ENCODE data around the gene DLL4. TPM values are rescaled to one million over a fixed set of nuclear protein-coding genes. Genes with fewer than 3 reads are reported as not detected.

The DLL4 gene
- total RNA-seq, 1 donor from 2014 or later: 0.50 TPM

DNA sequence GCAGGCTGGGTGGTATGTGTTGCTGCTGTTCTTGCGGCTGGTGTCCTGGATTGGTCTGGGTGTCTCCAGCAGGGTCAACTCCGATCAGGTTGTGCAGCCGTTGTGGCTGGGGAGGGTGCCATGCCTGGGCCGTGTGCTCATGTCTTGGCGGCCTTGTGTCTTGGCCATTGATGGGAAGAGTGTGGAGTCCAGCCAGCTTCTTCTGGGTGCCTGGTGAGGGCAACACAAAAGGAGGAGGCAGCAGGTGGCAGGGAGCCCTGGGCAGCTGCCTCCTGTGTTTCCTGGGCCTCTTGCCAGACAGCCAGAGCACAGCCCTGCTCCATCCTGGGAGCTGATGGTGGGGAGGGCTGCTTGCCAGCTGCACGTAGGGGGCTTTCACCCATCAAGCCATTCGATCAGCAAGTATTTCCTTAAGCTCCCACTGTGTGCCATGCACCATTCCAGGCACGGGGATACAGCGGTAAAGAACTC is 28.5 kb downstream of the DLL4 start:
- Histone ChIP-seq H3K27me3 (ENCODE audit: control insufficient read depth, insufficient read depth, low read length) (no peaks in the 10 kb centered on the region), H3K36me3 (ENCODE audit: control insufficient read depth, insufficient read depth, low read length) (peaks cover 2% of the 10 kb centered on the region), H3K4me3 (ENCODE audit: low read depth, low read length) (no peak overlapping the region)
- TF ChIP-seq, protein P1, sequence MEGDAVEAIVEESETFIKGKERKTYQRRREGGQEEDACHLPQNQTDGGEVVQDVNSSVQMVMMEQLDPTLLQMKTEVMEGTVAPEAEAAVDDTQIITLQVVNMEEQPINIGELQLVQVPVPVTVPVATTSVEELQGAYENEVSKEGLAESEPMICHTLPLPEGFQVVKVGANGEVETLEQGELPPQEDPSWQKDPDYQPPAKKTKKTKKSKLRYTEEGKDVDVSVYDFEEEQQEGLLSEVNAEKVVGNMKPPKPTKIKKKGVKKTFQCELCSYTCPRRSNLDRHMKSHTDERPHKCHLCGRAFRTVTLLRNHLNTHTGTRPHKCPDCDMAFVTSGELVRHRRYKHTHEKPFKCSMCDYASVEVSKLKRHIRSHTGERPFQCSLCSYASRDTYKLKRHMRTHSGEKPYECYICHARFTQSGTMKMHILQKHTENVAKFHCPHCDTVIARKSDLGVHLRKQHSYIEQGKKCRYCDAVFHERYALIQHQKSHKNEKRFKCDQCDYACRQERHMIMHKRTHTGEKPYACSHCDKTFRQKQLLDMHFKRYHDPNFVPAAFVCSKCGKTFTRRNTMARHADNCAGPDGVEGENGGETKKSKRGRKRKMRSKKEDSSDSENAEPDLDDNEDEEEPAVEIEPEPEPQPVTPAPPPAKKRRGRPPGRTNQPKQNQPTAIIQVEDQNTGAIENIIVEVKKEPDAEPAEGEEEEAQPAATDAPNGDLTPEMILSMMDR (IDR thresholded peaks at IDR 0.05; ENCODE audit: insufficient read depth, low read length, poor library complexity, severe bottlenecking): no peak
- DNase-seq (ENCODE audit: low read depth): no peak

DNA sequence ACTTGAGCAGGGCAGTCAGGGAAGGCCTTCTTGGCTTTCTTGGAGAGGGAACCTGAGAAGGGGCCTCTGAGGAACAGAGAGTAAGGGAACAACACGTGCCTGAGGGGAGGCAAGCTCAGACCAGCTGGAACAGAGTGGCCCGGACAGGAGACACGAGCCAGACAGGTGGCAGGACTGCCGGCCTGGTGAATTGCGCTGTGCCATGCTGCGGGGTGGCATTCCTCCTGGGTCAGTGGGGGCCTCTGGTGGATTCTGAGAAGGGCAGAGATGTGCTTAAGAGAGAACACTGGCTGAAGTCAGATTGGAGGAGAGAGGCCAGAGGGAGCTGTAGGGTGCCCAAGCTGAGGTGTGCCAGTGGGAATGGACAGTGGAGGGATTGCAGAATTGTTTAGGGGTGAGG is 29.0 kb downstream of the DLL4 start:
- Histone ChIP-seq H3K4me3 (ENCODE audit: low read depth, low read length) (no peak overlapping the region), H3K27me3 (ENCODE audit: control insufficient read depth, insufficient read depth, low read length) (no peaks in the 10 kb centered on the region), H3K36me3 (ENCODE audit: control insufficient read depth, insufficient read depth, low read length) (peaks cover 2% of the 10 kb centered on the region)
- TF ChIP-seq, protein P1 (IDR thresholded peaks at IDR 0.05; ENCODE audit: insufficient read depth, low read length, poor library complexity, severe bottlenecking): no peak
- no peak for DNase-seq (ENCODE audit: low read depth)

DNA sequence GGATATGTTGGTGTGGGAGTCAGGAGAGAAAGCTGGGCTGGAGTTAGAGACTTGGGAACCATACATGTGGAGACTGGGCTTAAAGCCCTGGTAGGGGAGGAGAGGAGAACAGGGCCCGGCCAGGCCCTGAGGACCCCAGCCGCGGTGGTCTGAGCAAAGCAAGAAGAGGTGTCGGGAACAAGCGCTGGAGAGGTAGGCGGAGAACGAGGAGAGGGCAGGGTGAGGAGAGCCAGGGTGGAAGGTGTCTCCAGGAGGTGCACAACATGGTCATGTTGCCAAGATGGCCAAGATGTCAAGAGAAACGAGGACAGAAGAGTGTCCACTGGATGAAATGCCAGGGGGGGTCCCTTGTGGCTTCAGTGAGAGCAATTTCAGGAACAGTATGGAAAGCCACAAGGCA is 29.6 kb downstream of the DLL4 start:
- TF ChIP-seq, protein P1 (IDR thresholded peaks at IDR 0.05; ENCODE audit: insufficient read depth, low read length, poor library complexity, severe bottlenecking): no peak
- Histone ChIP-seq H3K4me3 (ENCODE audit: low read depth, low read length) (no peak overlapping the region), H3K27me3 (ENCODE audit: control insufficient read depth, insufficient read depth, low read length) (no peaks in the 10 kb centered on the region), H3K36me3 (ENCODE audit: control insufficient read depth, insufficient read depth, low read length) (peaks cover 2% of the 10 kb centered on the region)
- DNase-seq (ENCODE audit: low read depth): no peak

DNA sequence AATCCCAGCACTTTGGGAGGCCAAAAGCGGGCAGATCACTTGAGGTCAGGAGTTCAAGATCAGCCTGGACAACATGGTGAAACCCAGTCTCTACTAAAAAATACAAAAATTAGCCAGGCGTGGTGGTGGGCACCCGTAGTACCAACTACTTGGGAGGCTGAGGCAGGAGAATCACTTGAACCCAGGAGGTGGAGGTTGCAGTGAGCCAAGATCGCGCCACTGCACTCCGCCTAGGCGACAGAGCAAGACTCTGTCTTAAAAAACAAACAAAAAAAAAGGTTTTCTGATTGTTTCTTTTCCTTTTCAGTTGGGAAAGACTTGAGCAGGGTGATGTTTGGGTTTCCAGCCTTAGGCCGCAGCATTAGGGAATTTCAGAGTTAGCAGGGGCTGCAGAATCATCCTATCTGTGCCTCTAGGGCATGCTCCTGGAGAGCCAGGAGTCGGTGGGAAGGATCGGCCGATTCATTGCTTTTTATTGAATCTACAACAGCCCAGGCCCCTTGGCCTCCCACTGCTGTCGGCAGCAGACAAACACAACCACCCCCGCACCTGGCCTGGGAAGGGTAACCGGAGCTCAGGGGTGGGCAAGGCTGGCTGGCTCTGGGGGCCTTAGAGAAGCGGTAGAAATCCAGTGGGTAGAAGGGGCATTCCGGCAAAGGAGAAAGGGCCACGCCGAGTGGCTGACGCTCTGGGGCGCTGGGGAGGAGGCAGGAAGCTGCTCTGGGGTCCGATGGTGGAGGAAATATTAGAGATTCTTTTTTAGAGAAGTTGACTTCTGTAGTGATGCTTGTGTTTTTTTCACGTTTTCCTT is 30.4 kb downstream of the DLL4 start:
- H3K4me3 ChIP-seq (ENCODE audit: low read depth, low read length): no peak overlapping the region
- TF ChIP-seq, protein P1 (IDR thresholded peaks at IDR 0.05; ENCODE audit: insufficient read depth, low read length, poor library complexity, severe bottlenecking): no peak
- H3K27me3 ChIP-seq (ENCODE audit: control insufficient read depth, insufficient read depth, low read length): no peaks in the 10 kb centered on the region
- H3K36me3 ChIP-seq (ENCODE audit: control insufficient read depth, insufficient read depth, low read length): peaks cover 2% of the 10 kb centered on the region
- no peak for DNase-seq (ENCODE audit: low read depth)

DNA sequence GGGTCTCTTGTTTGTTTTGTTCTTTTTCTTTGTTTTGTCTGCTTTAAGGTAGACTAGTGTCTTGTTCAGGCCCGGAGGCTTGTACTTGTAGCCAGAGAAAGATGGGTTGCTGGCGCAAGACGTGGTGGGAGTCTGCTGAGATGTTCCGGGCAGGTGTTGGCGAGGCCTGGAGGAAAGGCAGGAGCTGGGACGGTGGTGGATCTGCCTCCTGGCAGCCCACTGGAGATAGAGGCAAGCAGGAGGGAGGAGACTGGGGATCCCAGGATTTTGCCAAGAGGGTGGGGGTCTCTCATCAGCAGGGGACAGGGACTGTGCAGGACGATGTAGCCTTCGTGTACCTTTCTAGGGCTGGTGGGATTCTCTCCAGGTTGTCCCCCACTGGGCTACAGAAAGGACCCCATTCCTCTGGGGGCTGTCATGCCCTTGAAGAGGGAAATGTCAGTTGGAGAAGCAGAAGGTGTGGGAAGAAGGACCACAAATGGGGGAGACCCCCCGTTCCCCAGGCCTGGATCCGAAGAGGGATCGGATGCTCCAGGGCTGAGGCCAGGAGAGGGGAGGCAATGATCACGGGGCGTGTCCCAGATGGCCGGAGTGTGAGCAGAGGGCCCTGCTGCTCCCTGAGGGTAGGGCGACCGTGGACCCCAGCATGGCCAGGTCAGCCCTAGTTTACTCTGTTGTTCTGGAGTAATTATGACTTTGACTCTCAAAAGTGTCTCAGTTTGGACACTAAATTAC is 31.2 kb downstream of the DLL4 start:
- Histone ChIP-seq H3K27me3 (ENCODE audit: control insufficient read depth, insufficient read depth, low read length) (no peaks in the 10 kb centered on the region), H3K36me3 (ENCODE audit: control insufficient read depth, insufficient read depth, low read length) (peaks cover 2% of the 10 kb centered on the region), H3K4me3 (ENCODE audit: low read depth, low read length) (no peak overlapping the region)
- DNase-seq (ENCODE audit: low read depth): no peak
- TF ChIP-seq, protein P1 (IDR thresholded peaks at IDR 0.05; ENCODE audit: insufficient read depth, low read length, poor library complexity, severe bottlenecking): no peak
